Ovary (tissue), 9 donors: ENCODE data around the gene CDK2AP2. TPM values are rescaled to one million over a fixed set of nuclear protein-coding genes. Genes with fewer than 3 reads are reported as not detected.

Experiments used
- DNase-seq, 5 donors: peaks; one replicate each; pipeline ENCODE4 v3.0.0-alpha.2; 2019 to 2020
- H3K27ac ChIP-seq, 2 donors: fragments of 200-600 bp; one replicate each; pipeline versions ENCODE4 v1.5.1 to v1.8.0; 2019 to 2022
- H3K27me3 ChIP-seq: fragments of 200-600 bp; one replicate; pipeline ENCODE4 v1.8.0; 2022
- H3K36me3 ChIP-seq: fragments of 200-600 bp; sonication (generic); one replicate; pipeline ENCODE4 v1.5.1; 2019
- H3K4me1 ChIP-seq: one replicate; pipeline ENCODE4 v1.8.1; 2013; ENCODE audit warnings: mild to moderate bottlenecking, moderate library complexity; ENCODE audit not compliant: insufficient read depth
- H3K4me3 ChIP-seq: fragments of 200-600 bp; sonication (generic); one replicate; pipeline ENCODE4 v1.5.1; 2017
- H3K9me3 ChIP-seq, 2 donors: fragments of 200-600 bp in 1 of 2; sonication (generic) in 1 of 2; one replicate each; pipeline versions ENCODE4 v1.5.1 to v1.8.1; 2013 to 2019; ENCODE audit warnings: mild to moderate bottlenecking in 1 of 2, moderate library complexity in 1 of 2
- CTCF ChIP-seq, 3 donors: fragments of 450-650 bp in 2 of 3; fragments of 200-600 bp in 1 of 3; IDR thresholded peaks; one replicate each; pipeline versions ENCODE4 v1.5.1 to v1.8.0; 2016 to 2022; ENCODE audit warnings: antibody characterized with exemption in 3 of 3, mild to moderate bottlenecking in 1 of 3
- EP300 ChIP-seq: sonication (generic); formaldehyde crosslinking; IDR thresholded peaks from one replicate; pipeline ENCODE4 v1.6.1; 2017; ENCODE audit warnings: antibody characterized with exemption
- POLR2A ChIP-seq: fragments of 450-650 bp; IDR thresholded peaks from one replicate; pipeline ENCODE4 v1.6.1; 2017; ENCODE audit warnings: antibody characterized with exemption, mild to moderate bottlenecking, moderate library complexity
- WGBS, 3 donors: extraction: QIAGEN DNeasy Blood & Tissue Kit in 1 of 3; methylation state at CpG; one replicate each; pipeline versions ENCODE4 v1.1.5 to v1.1.7; 2013 to 2017; 5-methylcytosine and 5-hydroxymethylcytosine counted together
- intact Hi-C, 4 donors: fragments of 100-400 bp; cut with DNase I; formaldehyde crosslinking; loops; one replicate each; pipeline versions ENCODE4 v1.11.0 to v1.15.1; 2022 to 2023
- polyA plus RNA-seq, 2 donors: library from polyadenylated mRNA; stranded (reverse); fragments of 200-250 nt in 1 of 2; fragments of 350-450 nt in 1 of 2; fragmentation: Illumina TruSeq in 1 of 2; extraction: RNeasy Lipid Tissue Mini Kit (QIAGEN cat#74804) in 1 of 2; gene quantifications; one replicate each; pipeline ENCODE4 v1.2.3, GENCODE V29; 2013 to 2014
- total RNA-seq, 7 donors: library from RNA; depleted of rRNA in 2 of 7; stranded (reverse); fragments of >200 nt in 2 of 7; fragmentation: NEBNext Ultra II Directional in 3 of 7; extraction: Animal tissue kit (Norgen Biotek cat#: 25700) in 3 of 7; gene quantifications; one replicate each; pipeline versions ENCODE4 v1.1.0 to v1.2.4, GENCODE V29; 2016 to 2023
- donor health status: DM: no; HTN: no; CAD: no; lungs with moderate emphysema.
- donor health status: DM: no; HTN: no; CAD: no.
- donor health status: Bipolar disorder and iron deficiency.
- donor health status: DM: yes; HTN: yes; CAD: no.
- donor health status: DM: no; HTN: no; CAD: no.
- donor health status: DM: yes; HTN: yes; CAD: no.

CDK2AP2 gene
- total and polyA plus RNA-seq, 9 donors = 3.8 to 66.1 (median 34.6) TPM

- Histone ChIP-seq H3K9me3 (no peaks in the 10 kb centered on the region), H3K27me3 (no peaks in the 10 kb centered on the region), H3K27ac (peak overlapping the region in 1 of 2 donors; percentile 31), H3K4me1 (peaks cover 13% of the 10 kb centered on the region), H3K4me3 (peak overlapping the region; percentile 37), H3K36me3 (no peaks in the 10 kb centered on the region)
- TF ChIP-seq POLR2A = no peak
- no peak for TF ChIP-seq CTCF (IDR thresholded peaks at IDR 0.05)
- TF ChIP-seq EP300 = no peak
- intact Hi-C loops = loop anchor here in 3 of 4 donors (5.0 to 10.0 kb wide), 3 partner anchors 59 to 147 kb away; partner anchors contain the start of genes CORO1B (in 1 of the 3), PPP1CA (in 1 of the 3) and TBC1D10C (in 1 of the 3)
- DNase-seq = peak in 2 of 5 donors; percentile 62 to 71
- 1 to 3% (median 1%) methylated on average over 70 to 101 of the region's 101 CpGs for WGBS, 3 donors
Observed at GRCh38 chr11:67504005-67504949, 3.7 kb downstream of the CDK2AP2 start.

- Histone ChIP-seq H3K9me3 (no peaks in the 10 kb centered on the region), H3K4me1 (peaks cover 13% of the 10 kb centered on the region), H3K4me3 (no peak overlapping the region), H3K27me3 (no peaks in the 10 kb centered on the region), H3K36me3 (no peaks in the 10 kb centered on the region), H3K27ac (no peak overlapping the region)
- TF ChIP-seq EP300 (no peak), POLR2A (no peak), CTCF (IDR thresholded peaks at IDR 0.05) (no peak)
- peak in 1 of 5 donors; percentile 42 for DNase-seq
- intact Hi-C loops = loop anchor here in 3 of 4 donors (5.0 to 10.0 kb wide), 3 partner anchors 59 to 146 kb away; partner anchors contain the start of genes CORO1B (in 1 of the 3), PPP1CA (in 1 of the 3) and TBC1D10C (in 1 of the 3)
- WGBS, 3 donors = 73 to 80% (median 75%) methylated on average over 19 of the region's 19 CpGs
Observed at GRCh38 chr11:67503119-67504004, 4.6 kb downstream of the CDK2AP2 start.

- no peaks in the 10 kb centered on the region for H3K9me3 ChIP-seq
- DNase-seq = peak in 1 of 5 donors; percentile 25
- H3K4me3 ChIP-seq = no peak overlapping the region
- intact Hi-C loops = loop anchor here in 3 of 4 donors (5.0 to 10.0 kb wide), 3 partner anchors 58 to 145 kb away; partner anchors contain the start of genes CORO1B (in 1 of the 3), PPP1CA (in 1 of the 3) and TBC1D10C (in 1 of the 3)
- H3K27me3 ChIP-seq = no peaks in the 10 kb centered on the region
- H3K27ac ChIP-seq = no peak overlapping the region
- peaks cover 10% of the 10 kb centered on the region for H3K4me1 ChIP-seq
- H3K36me3 ChIP-seq = no peaks in the 10 kb centered on the region
- no peak for TF ChIP-seq POLR2A
- TF ChIP-seq EP300 = no peak
- TF ChIP-seq CTCF (IDR thresholded peaks at IDR 0.05) = no peak
- WGBS, 3 donors = 90 to 96% (median 94%) methylated on average over 18 of the region's 18 CpGs
Observed at GRCh38 chr11:67502328-67502979, 5.5 kb downstream of the CDK2AP2 start.
